Effector CD4-positive, alpha-beta T cell (primary cell): Measurements from ENCODE around the gene CXCL11. TPM values are rescaled to one million over a fixed set of nuclear protein-coding genes. Genes with fewer than 3 reads are reported as not detected.
"Not testable (repeated sequence)": the region's sequence is repeated elsewhere in the genome, so short reads cannot be mapped to it uniquely, and the experiment has no call there.

Experiments used
- DNase-seq: peaks from one replicate; pipeline ENCODE4 v3.0.0-alpha.2; 2020
- total RNA-seq: gene quantifications from one replicate; lab custom pipeline; 2026; lab: John Stamatoyannopoulos, UW

CXCL11 gene
- not detected for total RNA-seq

DNA sequence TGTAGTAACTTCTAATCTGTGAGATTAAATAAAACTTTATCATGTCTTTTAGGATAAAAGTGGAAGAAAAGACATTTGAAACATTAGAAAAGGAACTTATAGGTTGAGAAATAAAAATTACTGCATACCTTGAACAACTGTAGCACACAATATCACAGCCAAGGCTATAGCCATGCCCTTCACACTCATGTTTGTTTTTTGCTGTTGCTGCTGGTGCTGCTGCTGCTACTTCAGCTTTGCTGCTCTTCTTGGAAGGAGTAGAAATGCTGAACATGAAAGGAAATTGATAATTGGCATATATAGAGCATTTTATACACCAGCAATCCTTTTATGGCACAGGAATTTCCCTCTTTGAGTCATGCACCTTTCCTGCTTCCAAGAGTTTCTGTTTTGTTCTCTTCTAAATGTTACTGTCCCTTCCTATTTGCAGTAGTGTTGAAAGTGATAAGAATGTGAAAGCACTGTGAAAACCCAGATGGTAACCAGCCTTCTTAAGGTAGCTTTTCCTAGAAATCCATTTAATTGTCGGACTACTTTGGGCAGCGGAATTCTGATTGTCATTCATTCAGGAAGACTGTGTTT is at the start of gene CXCL11:
Gene CXCL11, minus strand, starts transcription at position 272 of the 582 bp plus-strand sequence. Its CDS starts 83 bp downstream, at position 189.
- no peak for DNase-seq

- DNase-seq, result no peak
Measured at GRCh38 chr4:76084542-76084941, 48.7 kb upstream of the CXCL11 start.

DNA sequence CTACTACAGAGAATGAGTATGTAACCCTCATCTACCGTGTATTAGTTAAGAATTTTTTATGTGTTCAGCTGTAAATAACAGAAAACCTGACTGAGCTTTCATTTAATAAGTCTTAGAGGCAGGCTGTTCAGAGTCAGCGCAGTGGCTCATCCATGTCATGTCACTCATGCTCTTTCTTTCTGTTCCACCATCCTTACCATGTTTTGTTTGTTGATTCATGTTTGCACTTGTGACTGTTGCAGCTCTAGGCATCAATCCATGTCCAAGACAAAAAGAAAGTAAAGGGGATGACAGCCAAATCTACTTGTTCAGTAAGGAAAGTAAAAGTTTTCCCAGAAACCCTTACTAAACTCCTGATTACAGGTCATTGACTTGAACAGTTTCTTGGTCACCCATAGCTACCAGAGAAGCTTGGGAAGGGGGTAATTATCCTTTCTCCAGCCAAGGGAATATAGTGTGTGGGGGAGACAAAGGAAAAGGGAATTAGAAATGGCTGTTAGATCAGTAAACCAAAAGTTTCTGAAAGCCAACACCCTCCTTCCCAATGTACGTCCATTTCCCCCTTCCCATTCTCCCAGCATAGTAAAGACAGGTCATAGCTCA is 47.6 kb upstream of the CXCL11 start:
- DNase-seq, result no peak

DNA sequence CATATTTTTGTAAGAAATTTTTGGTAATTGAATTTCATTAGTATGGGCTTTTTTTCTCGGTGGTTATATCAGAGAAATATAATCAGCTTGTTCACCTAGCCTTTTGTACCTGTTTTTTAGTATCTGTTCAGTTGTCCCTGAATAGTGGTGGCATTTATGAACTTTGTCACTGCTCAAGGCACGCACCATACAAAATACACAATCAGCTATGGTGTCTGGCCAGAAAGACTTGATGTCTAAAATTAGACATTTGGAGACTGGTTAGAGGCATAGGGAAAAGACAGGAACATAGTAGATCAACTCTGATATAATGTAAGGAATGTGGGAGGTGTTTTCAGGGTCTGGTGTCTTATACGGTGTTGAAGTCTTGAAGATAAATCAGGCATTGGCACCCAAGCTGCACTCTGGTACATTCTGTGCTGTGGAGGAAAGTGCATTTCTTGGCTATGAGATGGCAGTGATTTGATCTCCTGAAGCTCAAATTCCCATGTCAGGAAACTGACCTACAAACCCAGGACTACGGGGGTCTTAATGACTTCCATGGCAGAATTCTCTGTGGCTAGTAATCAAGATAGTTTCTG is 42.3 kb upstream of the CXCL11 start:
- no peak for DNase-seq

- no peak for DNase-seq
Measured at GRCh38 chr4:76074993-76075600, 39.2 kb upstream of the CXCL11 start.

- DNase-seq, result no peak
Measured at GRCh38 chr4:76074468-76074867, 38.6 kb upstream of the CXCL11 start, which contains the start of gene ART3. Gene ART3, plus strand, starts transcription at chr4:76074709. Its CDS starts 1,181 bp downstream, at chr4:76075890.

DNA sequence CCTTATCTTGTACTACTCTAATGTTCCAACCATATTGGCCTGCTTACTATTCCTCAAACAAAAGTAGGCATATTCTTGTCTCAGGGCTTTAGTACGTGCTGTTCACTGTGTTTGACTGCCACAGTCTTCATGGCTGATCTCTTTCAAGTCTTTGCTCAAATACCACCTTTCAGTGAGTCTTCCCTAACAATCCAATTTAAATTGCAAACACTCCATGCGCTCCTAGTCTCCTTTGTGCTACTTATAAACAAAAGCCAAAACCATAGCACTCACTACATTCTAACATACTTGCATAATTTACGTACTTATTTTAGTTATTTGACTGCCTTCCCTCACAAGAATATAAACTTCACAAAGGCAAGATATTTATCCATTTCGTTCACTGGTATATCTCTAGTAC is 36.9 kb upstream of the CXCL11 start:
- no peak for DNase-seq

- peak; percentile 58 for DNase-seq
Measured at GRCh38 chr4:76067652-76068286, 31.9 kb upstream of the CXCL11 start.

- no peak for DNase-seq
Measured at GRCh38 chr4:76066546-76066945, 30.7 kb upstream of the CXCL11 start.

DNA sequence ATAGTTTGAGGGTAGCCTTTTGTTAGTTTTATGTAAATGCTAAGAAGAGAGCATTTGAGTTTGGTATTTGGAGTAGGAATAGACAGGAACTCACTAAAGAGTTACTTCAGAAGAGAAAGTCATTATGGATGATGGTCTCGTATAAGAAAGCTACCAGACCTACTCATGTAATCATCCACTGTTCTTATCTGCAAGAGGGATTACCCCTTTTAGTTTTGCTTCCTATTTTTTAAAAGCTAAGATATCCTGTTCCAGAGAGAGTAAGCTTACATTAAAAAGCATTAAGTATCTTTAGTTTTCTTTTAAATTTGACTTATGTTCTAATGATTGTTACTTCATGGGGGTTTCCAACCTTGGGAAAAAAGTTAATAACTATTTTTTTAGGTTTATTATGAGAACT is 26.1 kb upstream of the CXCL11 start:
- no peak for DNase-seq

GRCh38 chr4:76061421-76061820 is 25.6 kb upstream of the CXCL11 start:
- no peak for DNase-seq

DNA sequence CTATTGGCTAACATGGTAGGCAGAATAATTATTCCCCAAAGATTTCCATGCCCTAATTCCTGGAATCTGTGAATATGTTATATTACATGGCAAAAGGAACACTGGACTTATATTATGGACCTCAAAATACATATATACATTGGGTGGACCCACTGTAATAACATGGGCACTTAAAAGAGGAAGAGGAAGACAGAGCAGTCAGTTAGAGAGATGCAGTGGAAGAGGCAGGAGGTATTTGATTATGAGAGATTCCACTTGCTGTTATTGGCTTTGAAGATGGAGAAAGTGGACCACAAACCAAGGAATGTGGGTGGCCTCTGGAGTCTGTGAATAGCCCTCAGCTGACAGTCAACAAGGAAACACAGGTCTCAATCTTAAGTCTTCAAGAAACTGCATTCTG is 24.6 kb upstream of the CXCL11 start:
- DNase-seq, result no peak

GRCh38 chr4:76059750-76060149 is 23.9 kb upstream of the CXCL11 start:
- DNase-seq, result no peak

GRCh38 chr4:76058888-76059426 is 23.1 kb upstream of the CXCL11 start:
- DNase-seq, result no peak

- no peak for DNase-seq
Measured at GRCh38 chr4:76058302-76058701, 22.4 kb upstream of the CXCL11 start.

- DNase-seq, result no peak
Measured at GRCh38 chr4:76055421-76055820, 19.6 kb upstream of the CXCL11 start.

DNA sequence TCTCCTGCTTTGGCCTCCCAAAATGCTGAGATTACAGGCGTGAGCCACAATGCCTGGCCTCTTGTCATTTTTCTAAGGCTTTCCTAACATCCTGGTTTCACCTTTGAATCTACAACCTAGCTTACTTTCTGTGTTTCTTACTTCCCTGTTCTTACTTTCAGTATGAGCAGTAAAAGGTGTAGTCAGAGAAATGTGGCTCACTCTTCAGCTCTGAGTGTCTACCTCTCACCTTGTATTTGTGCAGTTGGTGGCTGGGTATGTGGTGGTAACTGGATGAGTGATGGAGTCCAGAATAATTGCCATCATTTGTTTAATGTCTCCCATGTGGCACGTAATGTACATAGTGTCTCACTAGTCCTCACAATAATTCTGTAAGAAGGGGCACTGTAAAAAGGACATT is 19.1 kb upstream of the CXCL11 start:
- DNase-seq, result no peak

DNA sequence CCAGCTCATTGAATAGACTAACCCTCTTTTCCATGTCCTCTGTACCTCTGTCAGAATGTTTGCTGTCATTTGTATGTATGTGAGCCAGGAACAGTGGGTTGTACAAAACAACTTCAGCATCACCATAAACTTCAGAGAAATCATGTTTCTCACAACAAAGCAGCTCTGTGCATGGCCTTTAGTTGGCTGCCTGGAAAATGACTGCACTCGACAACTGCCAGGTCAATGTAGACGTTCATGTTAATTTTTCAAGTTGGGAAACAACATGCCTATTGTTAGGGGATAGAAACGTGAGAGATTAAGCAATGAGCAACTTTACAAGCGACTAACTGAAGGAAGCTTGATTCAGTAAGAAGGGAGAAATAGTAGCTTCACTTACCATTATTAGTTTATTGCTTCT is 17.9 kb upstream of the CXCL11 start:
- DNase-seq, result no peak

- not testable (repeated sequence) for DNase-seq
Measured at GRCh38 chr4:76050560-76051050, 14.7 kb upstream of the CXCL11 start.

DNA sequence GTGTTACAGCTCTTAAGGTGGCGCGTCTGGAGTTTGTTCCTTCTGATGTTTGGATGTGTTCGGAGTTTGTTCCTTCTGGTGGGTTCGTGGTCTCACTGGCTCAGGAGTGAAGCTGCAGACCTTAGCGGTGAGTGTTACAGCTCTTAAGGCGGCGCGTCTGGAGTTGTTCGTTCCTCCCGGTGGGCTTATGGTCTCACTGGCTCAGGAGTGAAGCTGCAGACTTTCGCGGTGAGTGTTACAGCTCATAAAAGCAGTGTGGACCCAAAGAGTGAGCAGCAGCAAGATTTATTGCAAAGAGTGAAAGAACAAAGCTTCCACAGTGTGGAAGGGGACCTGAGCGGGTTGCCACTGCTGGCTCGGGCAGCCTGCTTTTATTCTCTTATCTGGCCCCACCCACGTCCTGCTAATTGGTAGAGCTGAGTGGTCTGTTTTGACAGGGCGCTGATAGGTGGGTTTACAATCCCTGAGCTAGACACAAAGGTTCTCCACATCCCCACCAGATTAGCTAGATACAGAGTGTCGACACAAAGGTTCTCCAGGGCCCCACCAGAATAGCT is 14.1 kb upstream of the CXCL11 start:
- DNase-seq, result not testable (repeated sequence)

DNA sequence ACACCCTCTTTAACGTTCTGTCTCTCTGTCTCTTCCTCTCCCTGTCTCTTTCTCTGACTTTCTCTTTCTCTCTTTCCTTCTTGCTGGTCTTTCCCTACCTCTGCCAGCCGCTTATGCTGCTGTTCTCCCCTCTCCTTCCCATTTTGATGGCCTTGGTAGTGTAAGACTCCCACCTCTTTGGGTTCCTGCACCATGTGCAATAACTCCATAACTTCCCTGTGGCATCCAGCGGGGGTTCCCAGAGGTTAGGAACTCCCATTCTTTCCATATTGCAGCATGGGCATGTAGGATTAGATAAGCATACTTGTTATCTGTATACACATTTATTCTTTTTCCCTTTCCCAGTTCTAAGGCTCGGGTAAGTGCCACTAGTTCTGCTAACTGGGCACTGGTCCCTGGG is 8.8 kb upstream of the CXCL11 start:
- DNase-seq, result not testable (repeated sequence)

DNA sequence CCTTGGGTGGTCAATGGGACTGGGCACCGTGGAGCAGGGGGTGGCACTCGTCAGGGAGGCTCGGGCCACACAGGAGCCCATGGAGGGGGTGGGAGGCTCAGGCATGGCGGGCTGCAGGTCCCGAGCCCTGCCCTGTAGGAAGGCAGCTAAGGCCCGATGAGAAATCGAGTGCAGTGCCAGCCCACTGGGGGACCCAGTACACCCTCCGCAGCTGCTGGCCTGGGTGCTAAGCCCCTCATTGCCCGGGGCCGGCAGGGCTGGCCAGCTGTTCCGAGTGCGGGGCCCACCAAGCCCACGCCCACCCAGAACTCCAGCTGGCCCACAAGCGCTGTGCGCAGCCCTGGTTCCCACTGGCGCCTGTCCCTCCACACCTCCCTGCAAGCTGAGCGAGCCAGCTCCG is 7.4 kb upstream of the CXCL11 start:
- not testable (repeated sequence) for DNase-seq
